Measurements from ENCODE around the gene VWA3B.

Gene VWA3B

DNA sequence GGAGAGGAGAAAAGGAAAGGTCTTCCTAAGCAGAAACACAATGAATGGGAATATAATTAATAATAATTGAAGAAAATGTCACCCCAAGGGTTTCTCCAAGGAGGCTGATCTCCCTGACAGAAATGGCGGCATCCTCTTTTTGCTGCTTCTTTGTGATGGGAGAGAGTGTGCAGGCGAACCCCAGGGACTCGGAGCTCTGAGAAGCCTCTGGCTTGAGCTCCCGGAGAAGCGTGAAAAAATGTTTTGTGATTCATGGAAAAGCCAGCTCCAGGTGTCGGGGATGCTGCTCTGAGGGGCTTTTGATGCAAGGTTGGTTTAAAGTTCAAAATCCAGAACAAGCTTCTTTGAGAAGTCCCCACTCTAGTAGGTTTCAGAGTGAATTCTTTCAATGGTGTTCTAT, 91.0 kb downstream of the VWA3B start:
- DNase-seq, result no peak
- H3K9me3 ChIP-seq, result no peaks in the 10 kb centered on the region
- no peaks in the 10 kb centered on the region for H3K36me3 ChIP-seq
- H3K27me3 ChIP-seq, result peaks cover 0 to 12% of the 10 kb centered on the region in 2 donors
- H3K4me3 ChIP-seq, result no peak overlapping the region
- H3K27ac ChIP-seq, result no peak overlapping the region
- intact Hi-C loops (cut with DNase I; ENCODE audit: low total_unique reads), result loop anchor here (10.0 kb wide), 1 partner anchor 183 kb away; the partner anchor contains the start of gene TMEM131
- TF ChIP-seq, protein P1, sequence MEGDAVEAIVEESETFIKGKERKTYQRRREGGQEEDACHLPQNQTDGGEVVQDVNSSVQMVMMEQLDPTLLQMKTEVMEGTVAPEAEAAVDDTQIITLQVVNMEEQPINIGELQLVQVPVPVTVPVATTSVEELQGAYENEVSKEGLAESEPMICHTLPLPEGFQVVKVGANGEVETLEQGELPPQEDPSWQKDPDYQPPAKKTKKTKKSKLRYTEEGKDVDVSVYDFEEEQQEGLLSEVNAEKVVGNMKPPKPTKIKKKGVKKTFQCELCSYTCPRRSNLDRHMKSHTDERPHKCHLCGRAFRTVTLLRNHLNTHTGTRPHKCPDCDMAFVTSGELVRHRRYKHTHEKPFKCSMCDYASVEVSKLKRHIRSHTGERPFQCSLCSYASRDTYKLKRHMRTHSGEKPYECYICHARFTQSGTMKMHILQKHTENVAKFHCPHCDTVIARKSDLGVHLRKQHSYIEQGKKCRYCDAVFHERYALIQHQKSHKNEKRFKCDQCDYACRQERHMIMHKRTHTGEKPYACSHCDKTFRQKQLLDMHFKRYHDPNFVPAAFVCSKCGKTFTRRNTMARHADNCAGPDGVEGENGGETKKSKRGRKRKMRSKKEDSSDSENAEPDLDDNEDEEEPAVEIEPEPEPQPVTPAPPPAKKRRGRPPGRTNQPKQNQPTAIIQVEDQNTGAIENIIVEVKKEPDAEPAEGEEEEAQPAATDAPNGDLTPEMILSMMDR (IDR thresholded peaks at IDR 0.05), result no peak
- H3K4me1 ChIP-seq, result no peaks in the 10 kb centered on the region

DNA sequence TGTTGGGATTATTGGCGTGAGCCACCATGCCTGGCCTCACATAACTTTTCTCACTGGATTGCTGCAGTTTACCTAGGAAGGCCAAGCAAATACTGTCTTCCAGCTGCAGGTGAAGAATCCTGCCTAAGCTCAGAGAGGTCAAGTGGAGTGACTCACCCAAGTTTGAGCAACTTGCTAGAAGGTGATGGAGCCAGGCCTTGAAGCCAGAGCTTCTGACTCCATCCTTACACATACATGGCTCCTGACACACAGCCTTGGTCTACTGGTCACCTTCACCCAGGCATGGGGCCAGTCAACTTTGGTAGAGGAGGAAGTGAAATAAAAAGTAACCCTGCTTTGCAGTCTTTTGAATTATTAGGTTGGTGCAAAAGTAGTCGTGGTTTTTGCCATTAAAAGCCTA, 93.5 kb downstream of the VWA3B start:
- TF ChIP-seq, protein P1 (IDR thresholded peaks at IDR 0.05), result no peak
- intact Hi-C loops (cut with DNase I; ENCODE audit: low total_unique reads), result no loop called here
- no peaks in the 10 kb centered on the region for H3K9me3 ChIP-seq
- no peaks in the 10 kb centered on the region for H3K4me1 ChIP-seq
- no peak overlapping the region for H3K4me3 ChIP-seq
- no peak overlapping the region for H3K27ac ChIP-seq
- no peak for DNase-seq
- no peaks in the 10 kb centered on the region for H3K36me3 ChIP-seq
- peaks cover 0 to 12% of the 10 kb centered on the region in 2 donors for H3K27me3 ChIP-seq

DNA sequence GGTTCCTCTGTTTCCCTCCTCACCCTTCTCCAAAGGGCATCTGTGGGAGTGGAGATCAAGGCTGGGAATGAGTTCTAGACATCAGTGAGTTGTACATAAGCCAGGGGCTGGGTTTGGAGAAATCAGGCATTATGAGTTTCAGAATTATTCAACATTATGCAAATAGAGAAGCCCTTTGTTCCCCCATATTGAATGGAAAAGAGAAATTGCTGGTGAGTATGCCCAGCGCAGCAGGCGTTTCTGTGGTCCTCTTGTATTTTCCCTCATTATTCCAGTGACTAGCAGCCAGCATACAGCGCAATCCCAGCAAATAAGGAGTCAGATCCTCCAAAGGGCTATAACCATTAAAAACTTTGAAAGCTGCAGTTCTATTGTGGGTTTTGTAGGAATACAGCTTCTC, 94.4 kb downstream of the VWA3B start:
- intact Hi-C loops (cut with DNase I; ENCODE audit: low total_unique reads), result no loop called here
- H3K27ac ChIP-seq, result no peak overlapping the region
- H3K4me3 ChIP-seq, result no peak overlapping the region
- H3K9me3 ChIP-seq, result no peaks in the 10 kb centered on the region
- H3K4me1 ChIP-seq, result no peaks in the 10 kb centered on the region
- no peaks in the 10 kb centered on the region for H3K36me3 ChIP-seq
- no peak for DNase-seq
- TF ChIP-seq, protein P1 (IDR thresholded peaks at IDR 0.05), result no peak
- H3K27me3 ChIP-seq, result peaks cover 0 to 12% of the 10 kb centered on the region in 2 donors

DNA sequence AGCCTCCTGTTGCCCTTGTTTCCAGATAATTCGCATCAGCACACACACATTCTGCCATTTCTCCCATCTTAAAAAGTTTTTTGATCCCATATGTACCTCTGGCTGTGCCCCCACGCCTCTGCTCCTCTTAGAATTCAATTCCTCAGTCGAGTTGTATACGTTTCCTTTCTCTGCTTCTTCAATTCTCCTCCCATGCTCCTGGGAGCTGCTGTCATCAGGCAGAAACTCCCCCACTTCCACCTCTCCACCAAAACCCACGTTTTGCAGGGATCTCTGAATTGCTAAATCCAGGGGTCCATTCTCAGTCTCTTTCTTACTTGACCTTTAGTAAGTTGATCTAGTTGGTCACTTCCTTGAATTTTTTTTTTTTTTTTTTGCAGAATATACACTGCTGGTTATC, 98.8 kb downstream of the VWA3B start:
- TF ChIP-seq, protein P1 (IDR thresholded peaks at IDR 0.05), result no peak
- Histone ChIP-seq H3K27ac (no peak overlapping the region), H3K27me3 (peaks cover 0 to 2% of the 10 kb centered on the region in 2 donors), H3K36me3 (no peaks in the 10 kb centered on the region), H3K9me3 (no peaks in the 10 kb centered on the region), H3K4me3 (no peak overlapping the region), H3K4me1 (no peaks in the 10 kb centered on the region)
- intact Hi-C loops (cut with DNase I; ENCODE audit: low total_unique reads), result no loop called here
- no peak for DNase-seq

DNA sequence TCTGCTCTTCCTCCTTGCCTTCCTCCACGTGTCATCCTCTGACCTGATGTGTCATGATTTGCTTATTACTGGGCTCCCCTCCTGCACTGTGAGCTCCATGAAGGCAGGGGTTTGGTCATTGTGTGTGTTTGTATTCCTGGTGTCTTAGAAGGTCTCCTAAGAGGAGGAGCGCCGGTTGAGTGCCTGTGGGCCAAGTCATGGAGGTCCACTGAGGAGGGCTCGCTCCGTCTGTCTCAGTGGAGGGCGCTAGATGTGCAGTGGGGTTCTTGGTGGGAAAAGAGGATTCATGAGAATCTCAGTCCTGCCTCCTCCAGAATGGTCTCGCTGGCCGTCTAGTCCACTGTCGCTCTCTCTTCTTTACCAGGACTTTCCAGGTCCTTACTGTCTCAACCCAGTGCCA, 100.2 kb downstream of the VWA3B start:
- intact Hi-C loops (cut with DNase I; ENCODE audit: low total_unique reads), result no loop called here
- Histone ChIP-seq H3K27ac (no peak overlapping the region), H3K4me3 (no peak overlapping the region), H3K9me3 (no peaks in the 10 kb centered on the region), H3K36me3 (no peaks in the 10 kb centered on the region), H3K27me3 (peaks cover 0 to 2% of the 10 kb centered on the region in 2 donors), H3K4me1 (peaks cover 0 to 7% (median 2%) of the 10 kb centered on the region in 4 donors)
- no peak for DNase-seq
- TF ChIP-seq, protein P1 (IDR thresholded peaks at IDR 0.05), result no peak

All from tibial artery (tissue), 4 donors.